ENCODE data around the gene RHOJ.
"Not testable (repeated sequence)": the region's sequence is repeated elsewhere in the genome, so short reads cannot be mapped to it uniquely, and the experiment has no call there.

- not testable (repeated sequence) for TF ChIP-seq HCFC1 (IDR thresholded peaks at IDR 0.05; ENCODE audit: low read length); ZNF24 (IDR thresholded peaks at IDR 0.05); POLR2A (IDR thresholded peaks at IDR 0.05; ENCODE audit: low read depth, low read length)
These were observed 75.7 kb downstream of the RHOJ start for GRCh38 chr14:63279933-63280332.
